Measurements from ENCODE around the gene DCLK1. TPM values are rescaled to one million over a fixed set of nuclear protein-coding genes. Genes with fewer than 3 reads are reported as not detected.

The DCLK1 gene
- total RNA-seq, 1 donor from 2014 or later: 22.6 TPM

DNA sequence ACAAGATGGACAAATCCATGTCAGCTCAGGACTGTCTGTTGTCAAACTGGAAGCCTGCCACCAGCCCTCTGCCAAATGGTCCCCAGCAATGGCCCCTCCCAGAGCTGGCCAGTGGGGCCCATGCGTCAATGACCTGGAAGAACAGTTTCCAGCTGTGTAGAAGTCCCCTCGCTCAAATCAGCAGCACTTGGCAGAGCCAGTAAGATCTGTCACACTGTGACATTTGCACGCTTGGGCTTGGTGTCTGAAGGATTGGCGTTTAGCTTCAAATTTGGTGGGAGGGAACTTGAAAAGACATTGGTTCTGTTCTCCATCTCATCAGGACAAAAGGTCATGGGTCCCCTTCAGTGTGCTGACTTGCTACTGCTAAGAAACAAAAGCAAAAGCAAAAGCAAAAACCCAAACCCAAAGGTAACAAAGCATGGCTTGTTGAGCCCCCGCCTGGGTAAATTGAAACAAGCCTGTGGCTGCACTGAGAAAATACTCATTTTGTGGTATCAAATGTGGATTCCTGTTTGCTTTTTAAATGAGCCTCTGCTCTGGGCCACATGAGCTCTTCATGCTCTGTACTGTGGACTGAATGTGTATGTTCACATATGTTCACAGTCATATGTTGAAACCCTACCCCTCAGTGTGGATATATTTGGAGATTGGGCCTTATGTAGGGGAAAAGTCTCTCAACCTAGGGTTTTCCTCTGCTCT, 401.1 kb downstream of the DCLK1 start:
- H3K27ac ChIP-seq: no peak overlapping the region
- TF ChIP-seq, protein P1, sequence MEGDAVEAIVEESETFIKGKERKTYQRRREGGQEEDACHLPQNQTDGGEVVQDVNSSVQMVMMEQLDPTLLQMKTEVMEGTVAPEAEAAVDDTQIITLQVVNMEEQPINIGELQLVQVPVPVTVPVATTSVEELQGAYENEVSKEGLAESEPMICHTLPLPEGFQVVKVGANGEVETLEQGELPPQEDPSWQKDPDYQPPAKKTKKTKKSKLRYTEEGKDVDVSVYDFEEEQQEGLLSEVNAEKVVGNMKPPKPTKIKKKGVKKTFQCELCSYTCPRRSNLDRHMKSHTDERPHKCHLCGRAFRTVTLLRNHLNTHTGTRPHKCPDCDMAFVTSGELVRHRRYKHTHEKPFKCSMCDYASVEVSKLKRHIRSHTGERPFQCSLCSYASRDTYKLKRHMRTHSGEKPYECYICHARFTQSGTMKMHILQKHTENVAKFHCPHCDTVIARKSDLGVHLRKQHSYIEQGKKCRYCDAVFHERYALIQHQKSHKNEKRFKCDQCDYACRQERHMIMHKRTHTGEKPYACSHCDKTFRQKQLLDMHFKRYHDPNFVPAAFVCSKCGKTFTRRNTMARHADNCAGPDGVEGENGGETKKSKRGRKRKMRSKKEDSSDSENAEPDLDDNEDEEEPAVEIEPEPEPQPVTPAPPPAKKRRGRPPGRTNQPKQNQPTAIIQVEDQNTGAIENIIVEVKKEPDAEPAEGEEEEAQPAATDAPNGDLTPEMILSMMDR (IDR thresholded peaks at IDR 0.05): no peak
- no peak for DNase-seq (ENCODE audit: low spot score in 2 of 2)
- no peaks in the 10 kb centered on the region for H3K27me3 ChIP-seq
- H3K36me3 ChIP-seq: no peaks in the 10 kb centered on the region
- H3K4me3 ChIP-seq: no peak overlapping the region
- no peaks in the 10 kb centered on the region for H3K4me1 ChIP-seq
- intact Hi-C loops (cut with DNase I): no loop called here
- H3K9me3 ChIP-seq: no peaks in the 10 kb centered on the region

DNA sequence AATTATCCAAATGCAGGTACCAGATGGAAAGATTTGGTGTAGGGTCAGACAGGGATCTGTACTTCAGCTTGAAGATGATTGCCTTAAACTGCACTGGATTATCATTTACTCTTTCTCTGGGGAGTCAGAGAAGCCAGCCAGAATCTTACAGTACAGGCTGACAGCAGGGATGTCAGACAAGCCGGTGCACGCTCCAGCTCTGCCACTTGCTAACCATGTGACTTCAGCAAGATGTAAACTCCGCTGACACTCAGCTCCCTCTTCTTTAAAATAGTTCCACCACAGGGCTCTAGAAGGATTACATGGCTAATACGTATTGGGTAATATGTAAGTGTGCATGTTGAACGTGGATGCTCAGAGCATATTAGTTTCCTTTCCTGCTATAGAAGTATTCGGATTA, 403.3 kb downstream of the DCLK1 start:
- Histone ChIP-seq H3K4me3 (no peak overlapping the region), H3K36me3 (no peaks in the 10 kb centered on the region), H3K9me3 (no peaks in the 10 kb centered on the region), H3K27me3 (no peaks in the 10 kb centered on the region), H3K4me1 (no peaks in the 10 kb centered on the region), H3K27ac (no peak overlapping the region)
- no peak for DNase-seq (ENCODE audit: low spot score in 2 of 2)
- TF ChIP-seq, protein P1 (IDR thresholded peaks at IDR 0.05): no peak
- intact Hi-C loops (cut with DNase I): no loop called here

GRCh38 chr13:35724446-35724845, 406.7 kb downstream of the DCLK1 start:
- Histone ChIP-seq H3K27ac (no peak overlapping the region), H3K36me3 (no peaks in the 10 kb centered on the region), H3K9me3 (no peaks in the 10 kb centered on the region), H3K4me1 (peaks cover 0 to 3% of the 10 kb centered on the region in 2 donors), H3K4me3 (no peak overlapping the region), H3K27me3 (no peaks in the 10 kb centered on the region)
- intact Hi-C loops (cut with DNase I): loop anchor here (5.0 kb wide), 1 partner anchor 233 kb away; no protein-coding TSS in a partner anchor
- DNase-seq (ENCODE audit: low spot score in 2 of 2): no peak
- TF ChIP-seq, protein P1 (IDR thresholded peaks at IDR 0.05): no peak

DNA sequence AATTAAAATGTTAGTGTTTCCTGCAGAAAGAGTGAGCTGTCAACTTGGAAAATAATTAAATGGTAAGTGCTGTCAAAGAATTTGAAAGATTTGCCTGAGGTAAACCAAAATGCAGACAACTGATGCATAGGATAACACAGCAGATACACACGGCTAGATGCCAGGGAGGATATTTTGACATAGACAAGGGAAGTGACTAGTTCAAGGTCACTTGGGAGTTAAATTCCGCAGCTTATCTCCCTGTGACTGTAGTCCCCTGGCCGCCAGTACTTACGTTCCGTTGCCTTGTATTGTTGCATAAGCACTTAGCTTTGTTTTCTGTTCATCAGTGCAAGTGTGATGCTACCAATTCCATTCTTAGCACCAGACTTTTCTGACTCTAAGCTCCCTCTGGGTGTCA, 407.4 kb downstream of the DCLK1 start:
- peak overlapping the region in 1 of 2 donors; percentile 45 for H3K27ac ChIP-seq
- no peaks in the 10 kb centered on the region for H3K36me3 ChIP-seq
- H3K9me3 ChIP-seq: no peaks in the 10 kb centered on the region
- intact Hi-C loops (cut with DNase I): loop anchor here (5.0 kb wide), 1 partner anchor 233 kb away; no protein-coding TSS in a partner anchor
- TF ChIP-seq, protein P1 (IDR thresholded peaks at IDR 0.05): no peak
- no peak overlapping the region for H3K4me3 ChIP-seq
- H3K4me1 ChIP-seq: peaks cover 0 to 3% of the 10 kb centered on the region in 2 donors
- no peak for DNase-seq (ENCODE audit: low spot score in 2 of 2)
- H3K27me3 ChIP-seq: no peaks in the 10 kb centered on the region

- TF ChIP-seq, protein P1 (IDR thresholded peaks at IDR 0.05): no peak
- Histone ChIP-seq H3K4me1 (peaks cover 0 to 3% of the 10 kb centered on the region in 2 donors), H3K27ac (peak overlapping the region in 1 of 2 donors; percentile 45), H3K4me3 (no peak overlapping the region), H3K36me3 (no peaks in the 10 kb centered on the region), H3K9me3 (no peaks in the 10 kb centered on the region), H3K27me3 (no peaks in the 10 kb centered on the region)
- DNase-seq (ENCODE audit: low spot score in 2 of 2): no peak
- intact Hi-C loops (cut with DNase I): loop anchor here (5.0 kb wide), 1 partner anchor 234 kb away; no protein-coding TSS in a partner anchor
Observed at GRCh38 chr13:35723053-35723461, 408.1 kb downstream of the DCLK1 start.

All from ascending aorta (tissue), 2 donors.